Activated naive CD8-positive, alpha-beta T cell treated with anti-CD3 and anti-CD28 coated beads, Interleukin-2, amount 50 U/mL, for 24 hours (primary cell): ENCODE data around the gene ARHGEF18.
"Not testable (repeated sequence)": the region's sequence is repeated elsewhere in the genome, so short reads cannot be mapped to it uniquely, and the experiment has no call there.

Experiments
- ATAC-seq: fragments of 150-1000 bp; cut with Tn5 transposase; one replicate; pipeline ENCODE4 v1.10.0; 2021
- DNase-seq: peaks from one replicate; pipeline ENCODE4 v3.0.0; 2021
- H3K27ac Mint-ChIP-seq: one replicate; pipeline ENCODE4 v1.8.0; 2021; ENCODE audit warnings: mild to moderate bottlenecking, mixed read lengths
- H3K27me3 Mint-ChIP-seq: one replicate; pipeline ENCODE4 v1.8.0; 2021; ENCODE audit warnings: mixed read lengths
- H3K36me3 Mint-ChIP-seq: one replicate; pipeline ENCODE4 v1.8.0; 2021; ENCODE audit warnings: low read depth, mixed read lengths
- H3K4me1 Mint-ChIP-seq: one replicate; pipeline ENCODE4 v1.8.0; 2021; ENCODE audit warnings: mixed read lengths
- H3K4me3 Mint-ChIP-seq: one replicate; pipeline ENCODE4 v1.8.0; 2021; ENCODE audit warnings: mild to moderate bottlenecking, moderate library complexity, mixed read lengths
- H3K9me3 Mint-ChIP-seq: one replicate; pipeline ENCODE4 v1.8.0; 2021; ENCODE audit warnings: mixed read lengths

The ARHGEF18 gene

GRCh38 chr19:7360393-7360984, 11.8 kb downstream of the ARHGEF18 start:
- peaks cover 47% of the 10 kb centered on the region for H3K4me1 Mint-ChIP-seq
- H3K36me3 Mint-ChIP-seq = peaks cover 20% of the 10 kb centered on the region
- H3K4me3 Mint-ChIP-seq = no peak overlapping the region
- H3K9me3 Mint-ChIP-seq = no peaks in the 10 kb centered on the region
- no peaks in the 10 kb centered on the region for H3K27me3 Mint-ChIP-seq
- ATAC-seq (no peak), DNase-seq (no peak)
- H3K27ac Mint-ChIP-seq = no peak overlapping the region

GRCh38 chr19:7363225-7363624, 14.5 kb downstream of the ARHGEF18 start:
- Mint-ChIP-seq H3K4me1 (peaks cover 35% of the 10 kb centered on the region), H3K27ac (no peak overlapping the region), H3K4me3 (no peak overlapping the region), H3K27me3 (no peaks in the 10 kb centered on the region), H3K36me3 (peaks cover 17% of the 10 kb centered on the region), H3K9me3 (no peaks in the 10 kb centered on the region)
- ATAC-seq (no peak), DNase-seq (no peak)

- Mint-ChIP-seq H3K27me3 (no peaks in the 10 kb centered on the region), H3K9me3 (no peaks in the 10 kb centered on the region), H3K4me1 (peaks cover 18% of the 10 kb centered on the region), H3K27ac (peak overlapping the region; percentile 54), H3K36me3 (peaks cover 16% of the 10 kb centered on the region), H3K4me3 (no peak overlapping the region)
- DNase-seq = peak; percentile 25
- peak; percentile 77 for ATAC-seq
Observed at GRCh38 chr19:7366701-7367420, 18.1 kb downstream of the ARHGEF18 start.

GRCh38 chr19:7368456-7368855, 19.7 kb downstream of the ARHGEF18 start:
- H3K4me3 Mint-ChIP-seq = no peak overlapping the region
- peaks cover 10% of the 10 kb centered on the region for H3K4me1 Mint-ChIP-seq
- no peaks in the 10 kb centered on the region for H3K9me3 Mint-ChIP-seq
- no peaks in the 10 kb centered on the region for H3K27me3 Mint-ChIP-seq
- ATAC-seq (no peak), DNase-seq (no peak)
- H3K36me3 Mint-ChIP-seq = peaks cover 11% of the 10 kb centered on the region
- peak overlapping the region; percentile 23 for H3K27ac Mint-ChIP-seq

GRCh38 chr19:7368866-7369265, 20.1 kb downstream of the ARHGEF18 start:
- not testable (repeated sequence) for H3K27me3 Mint-ChIP-seq, H3K9me3 Mint-ChIP-seq, H3K36me3 Mint-ChIP-seq, ATAC-seq, H3K4me1 Mint-ChIP-seq, H3K4me3 Mint-ChIP-seq, DNase-seq
- peak overlapping the region; percentile 23 for H3K27ac Mint-ChIP-seq

GRCh38 chr19:7370546-7370945, 21.8 kb downstream of the ARHGEF18 start:
- ATAC-seq = no peak
- no peak for DNase-seq
- Mint-ChIP-seq H3K27ac (peak overlapping the region; percentile 69), H3K36me3 (peaks cover 7% of the 10 kb centered on the region), H3K4me3 (no peak overlapping the region), H3K27me3 (no peaks in the 10 kb centered on the region), H3K9me3 (no peaks in the 10 kb centered on the region), H3K4me1 (peaks cover 7% of the 10 kb centered on the region)

GRCh38 chr19:7371001-7371400, 22.3 kb downstream of the ARHGEF18 start:
- no peaks in the 10 kb centered on the region for H3K9me3 Mint-ChIP-seq
- peaks cover 7% of the 10 kb centered on the region for H3K4me1 Mint-ChIP-seq
- no peak for ATAC-seq
- H3K27ac Mint-ChIP-seq = peak overlapping the region; percentile 69
- DNase-seq = no peak
- H3K4me3 Mint-ChIP-seq = no peak overlapping the region
- H3K27me3 Mint-ChIP-seq = no peaks in the 10 kb centered on the region
- peaks cover 7% of the 10 kb centered on the region for H3K36me3 Mint-ChIP-seq

GRCh38 chr19:7372810-7373209, 24.1 kb downstream of the ARHGEF18 start:
- H3K36me3 Mint-ChIP-seq = peaks cover 7% of the 10 kb centered on the region
- ATAC-seq (no peak), DNase-seq (no peak)
- no peaks in the 10 kb centered on the region for H3K9me3 Mint-ChIP-seq
- no peak overlapping the region for H3K27ac Mint-ChIP-seq
- no peak overlapping the region for H3K4me3 Mint-ChIP-seq
- H3K27me3 Mint-ChIP-seq = no peaks in the 10 kb centered on the region
- H3K4me1 Mint-ChIP-seq = peaks cover 2% of the 10 kb centered on the region

- Mint-ChIP-seq H3K27ac (no peak overlapping the region), H3K9me3 (no peaks in the 10 kb centered on the region), H3K4me3 (no peak overlapping the region), H3K27me3 (no peaks in the 10 kb centered on the region), H3K36me3 (peaks cover 7% of the 10 kb centered on the region), H3K4me1 (no peaks in the 10 kb centered on the region)
- no peak for ATAC-seq
- DNase-seq = no peak
Observed at GRCh38 chr19:7373862-7374261, 25.1 kb downstream of the ARHGEF18 start.

GRCh38 chr19:7376151-7376852, 27.6 kb downstream of the ARHGEF18 start:
- Mint-ChIP-seq H3K4me1 (peaks cover 2% of the 10 kb centered on the region), H3K27me3 (no peaks in the 10 kb centered on the region), H3K9me3 (no peaks in the 10 kb centered on the region), H3K36me3 (peaks cover 7% of the 10 kb centered on the region), H3K27ac (no peak overlapping the region), H3K4me3 (no peak overlapping the region)
- no peak for DNase-seq
- no peak for ATAC-seq

- Mint-ChIP-seq H3K36me3 (peaks cover 3% of the 10 kb centered on the region), H3K9me3 (no peaks in the 10 kb centered on the region), H3K4me3 (no peak overlapping the region), H3K27me3 (no peaks in the 10 kb centered on the region), H3K4me1 (peaks cover 2% of the 10 kb centered on the region), H3K27ac (no peak overlapping the region)
- ATAC-seq (no peak), DNase-seq (no peak)
Observed at GRCh38 chr19:7377196-7377595, 28.5 kb downstream of the ARHGEF18 start.

GRCh38 chr19:7381073-7381390, 32.3 kb downstream of the ARHGEF18 start:
- Mint-ChIP-seq H3K4me1 (peaks cover 4% of the 10 kb centered on the region), H3K27me3 (no peaks in the 10 kb centered on the region), H3K4me3 (no peak overlapping the region), H3K9me3 (no peaks in the 10 kb centered on the region), H3K36me3 (peaks cover 4% of the 10 kb centered on the region), H3K27ac (no peak overlapping the region)
- ATAC-seq (no peak), DNase-seq (no peak)

GRCh38 chr19:7382694-7383093, 34.0 kb downstream of the ARHGEF18 start:
- peaks cover 17% of the 10 kb centered on the region for H3K4me1 Mint-ChIP-seq

GRCh38 chr19:7383284-7383683, 34.5 kb downstream of the ARHGEF18 start:
- Mint-ChIP-seq H3K9me3 (no peaks in the 10 kb centered on the region), H3K27ac (no peak overlapping the region), H3K36me3 (peaks cover 6% of the 10 kb centered on the region), H3K27me3 (no peaks in the 10 kb centered on the region), H3K4me3 (no peak overlapping the region), H3K4me1 (peaks cover 20% of the 10 kb centered on the region)
- DNase-seq (no peak), ATAC-seq (no peak)

More at GRCh38 chr19:7382694-7383093, 34.0 kb downstream of the ARHGEF18 start:
- DNase-seq (no peak), ATAC-seq (no peak)
- Mint-ChIP-seq H3K27me3 (no peaks in the 10 kb centered on the region), H3K4me3 (no peak overlapping the region), H3K9me3 (no peaks in the 10 kb centered on the region), H3K27ac (no peak overlapping the region), H3K36me3 (peaks cover 6% of the 10 kb centered on the region)

GRCh38 chr19:7385062-7385461, 36.3 kb downstream of the ARHGEF18 start:
- no peaks in the 10 kb centered on the region for H3K9me3 Mint-ChIP-seq
- no peaks in the 10 kb centered on the region for H3K27me3 Mint-ChIP-seq
- peaks cover 8% of the 10 kb centered on the region for H3K36me3 Mint-ChIP-seq
- peaks cover 20% of the 10 kb centered on the region for H3K4me1 Mint-ChIP-seq
- H3K27ac Mint-ChIP-seq = no peak overlapping the region
- DNase-seq (no peak), ATAC-seq (no peak)
- no peak overlapping the region for H3K4me3 Mint-ChIP-seq
